Thoracic aorta (tissue), 2 donors: ENCODE results near the gene DKKL1. TPM values are rescaled to one million over a fixed set of nuclear protein-coding genes. Genes with fewer than 3 reads are reported as not detected.

Experiments used
- ATAC-seq: fragments of 150-250 bp; one replicate; pipeline ENCODE4 v1.8.0; 2017; ENCODE audit warnings: low read depth; ENCODE audit not compliant: insufficient number of reproducible peaks, low FRiP score
- DNase-seq: peaks from one replicate; pipeline ENCODE4 v3.0.0-alpha.2; 2020; ENCODE audit warnings: low spot score
- H3K27ac ChIP-seq, 2 donors: fragments of 200-600 bp; sonication (generic); 1 replicate in 1 of 2; 2 replicates in 1 of 2; pipeline ENCODE4 v1.5.1; 2016; ENCODE audit warnings: mild to moderate bottlenecking in 2 of 2, moderate library complexity in 2 of 2
- H3K27me3 ChIP-seq: fragments of 200-600 bp; sonication (generic); replicated peaks from 2 replicates; pipeline ENCODE4 v1.6.0; 2016; ENCODE audit warnings: mild to moderate bottlenecking; ENCODE audit not compliant: insufficient read depth
- H3K36me3 ChIP-seq: fragments of 200-600 bp; sonication (generic); one replicate; pipeline ENCODE4 v1.5.1; 2016
- H3K4me1 ChIP-seq, 2 donors: fragments of 200-600 bp; sonication (generic); 1 replicate in 1 of 2; 2 replicates in 1 of 2; pipeline versions ENCODE4 v1.5.1 to v1.6.0; 2016; ENCODE audit warnings: low read depth in 2 of 2, mild to moderate bottlenecking in 1 of 2; ENCODE audit not compliant: control insufficient read depth in 1 of 2
- H3K4me3 ChIP-seq: fragments of 200-600 bp; sonication (generic); 2 replicates; pipeline ENCODE4 v1.5.1; 2016; ENCODE audit warnings: mild to moderate bottlenecking
- H3K9me3 ChIP-seq: fragments of 200-600 bp; sonication (generic); 2 replicates; pipeline ENCODE4 v1.5.1; 2016
- total RNA-seq, 2 donors: library from RNA; depleted of rRNA; stranded (reverse); fragments of >200 nt; gene quantifications; one replicate each; pipeline versions ENCODE4 v1.1.0 to v1.2.3, GENCODE V29; 2016
- TF ChIP-seq, protein P1 (sequence below): fragments of 200-600 bp; sonication (generic); IDR thresholded peaks from one replicate; pipeline ENCODE4 v1.5.1; 2019; ENCODE audit warnings: antibody characterized with exemption

DKKL1 gene
- total RNA-seq, 2 donors from 2014 or later: 0.95 TPM; not detected in 1

DNA sequence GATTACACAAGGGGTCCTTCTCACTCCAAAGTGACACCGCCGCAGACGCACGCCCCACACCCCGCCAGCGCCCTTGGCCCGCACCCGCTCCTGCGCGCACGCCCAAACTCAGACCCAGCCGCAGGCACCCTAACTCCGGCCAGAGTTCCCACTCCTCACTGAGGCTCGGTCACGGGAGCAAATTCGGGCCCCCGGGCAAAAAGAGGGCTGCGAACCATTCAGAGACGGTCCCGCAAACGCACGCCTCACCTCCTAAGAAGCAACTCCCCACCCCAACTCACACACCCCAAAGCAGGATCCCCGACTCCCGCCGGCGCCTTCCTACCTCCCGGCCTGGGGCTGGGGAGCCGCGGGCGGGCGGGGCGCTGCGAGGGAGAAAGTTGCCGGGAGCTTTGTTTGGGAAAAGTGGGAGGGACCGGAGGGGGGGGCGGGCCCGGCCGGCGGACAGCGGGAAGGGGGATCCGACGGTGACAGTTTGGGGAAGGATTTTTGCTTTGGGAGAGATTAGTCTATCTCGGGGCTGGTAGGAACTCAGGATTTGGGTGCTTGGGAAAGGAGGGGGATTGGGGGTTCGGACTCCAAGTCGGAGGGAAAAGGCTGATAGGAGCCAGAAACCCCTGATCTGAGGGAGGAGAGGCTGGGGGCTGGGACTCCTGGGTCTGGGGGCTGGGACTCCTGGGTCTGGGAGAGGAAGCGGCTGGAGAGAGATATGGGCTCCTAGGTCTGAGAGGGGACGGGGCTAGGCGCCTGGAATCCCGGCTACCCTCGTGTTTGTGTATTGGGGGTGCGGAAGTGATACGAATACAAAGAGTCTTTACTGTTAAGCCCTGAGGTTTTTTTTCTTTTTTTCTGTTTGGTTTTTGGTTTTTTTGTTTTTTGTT, 1.4 kb upstream of the DKKL1 start, which contains the start of gene TEAD2:
Gene TEAD2 (minus strand): TSS at position 369 of the 881 bp plus-strand sequence. CDS start 2,341 bp downstream, outside the sequence.
- DNase-seq (no peak), ATAC-seq (no peak)
- Histone ChIP-seq H3K4me3 (peak within 1 kb of the TSS; percentile 86), H3K36me3 (peaks cover 6% of the 10 kb centered on the region), H3K27me3 (no peaks in the 10 kb centered on the region), H3K4me1 (peaks cover 4 to 6% of the 10 kb centered on the region in 2 donors), H3K9me3 (no peaks in the 10 kb centered on the region), H3K27ac (peak within 1 kb of the TSS; percentile 88 to 89)
- TF ChIP-seq, protein P1, sequence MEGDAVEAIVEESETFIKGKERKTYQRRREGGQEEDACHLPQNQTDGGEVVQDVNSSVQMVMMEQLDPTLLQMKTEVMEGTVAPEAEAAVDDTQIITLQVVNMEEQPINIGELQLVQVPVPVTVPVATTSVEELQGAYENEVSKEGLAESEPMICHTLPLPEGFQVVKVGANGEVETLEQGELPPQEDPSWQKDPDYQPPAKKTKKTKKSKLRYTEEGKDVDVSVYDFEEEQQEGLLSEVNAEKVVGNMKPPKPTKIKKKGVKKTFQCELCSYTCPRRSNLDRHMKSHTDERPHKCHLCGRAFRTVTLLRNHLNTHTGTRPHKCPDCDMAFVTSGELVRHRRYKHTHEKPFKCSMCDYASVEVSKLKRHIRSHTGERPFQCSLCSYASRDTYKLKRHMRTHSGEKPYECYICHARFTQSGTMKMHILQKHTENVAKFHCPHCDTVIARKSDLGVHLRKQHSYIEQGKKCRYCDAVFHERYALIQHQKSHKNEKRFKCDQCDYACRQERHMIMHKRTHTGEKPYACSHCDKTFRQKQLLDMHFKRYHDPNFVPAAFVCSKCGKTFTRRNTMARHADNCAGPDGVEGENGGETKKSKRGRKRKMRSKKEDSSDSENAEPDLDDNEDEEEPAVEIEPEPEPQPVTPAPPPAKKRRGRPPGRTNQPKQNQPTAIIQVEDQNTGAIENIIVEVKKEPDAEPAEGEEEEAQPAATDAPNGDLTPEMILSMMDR: no peak

DNA sequence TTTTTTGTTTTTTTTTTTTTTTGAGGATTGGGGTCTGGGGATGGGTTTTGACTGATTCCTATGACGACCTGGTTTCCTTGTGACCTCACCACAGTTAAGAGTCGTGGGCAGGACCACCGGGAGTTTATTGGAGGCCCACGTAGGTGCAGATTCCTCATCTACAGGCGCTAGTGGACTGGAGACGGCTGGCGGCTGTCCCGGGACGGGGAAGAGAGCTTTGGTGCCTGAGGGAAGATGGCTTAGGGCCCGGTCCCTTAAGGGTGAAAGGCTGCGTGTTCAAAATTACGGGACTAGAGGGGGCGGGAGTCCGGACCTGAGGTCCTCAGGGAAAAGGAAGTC, 779 bp upstream of the DKKL1 start:
- Histone ChIP-seq H3K4me3 (peak overlapping the region; percentile 86), H3K4me1 (peaks cover 4 to 6% of the 10 kb centered on the region in 2 donors), H3K27me3 (no peaks in the 10 kb centered on the region), H3K9me3 (no peaks in the 10 kb centered on the region), H3K27ac (peak overlapping the region; percentile 88 to 89), H3K36me3 (peaks cover 6% of the 10 kb centered on the region)
- TF ChIP-seq, protein P1: no peak
- DNase-seq (no peak), ATAC-seq (peak; percentile 14)

DNA sequence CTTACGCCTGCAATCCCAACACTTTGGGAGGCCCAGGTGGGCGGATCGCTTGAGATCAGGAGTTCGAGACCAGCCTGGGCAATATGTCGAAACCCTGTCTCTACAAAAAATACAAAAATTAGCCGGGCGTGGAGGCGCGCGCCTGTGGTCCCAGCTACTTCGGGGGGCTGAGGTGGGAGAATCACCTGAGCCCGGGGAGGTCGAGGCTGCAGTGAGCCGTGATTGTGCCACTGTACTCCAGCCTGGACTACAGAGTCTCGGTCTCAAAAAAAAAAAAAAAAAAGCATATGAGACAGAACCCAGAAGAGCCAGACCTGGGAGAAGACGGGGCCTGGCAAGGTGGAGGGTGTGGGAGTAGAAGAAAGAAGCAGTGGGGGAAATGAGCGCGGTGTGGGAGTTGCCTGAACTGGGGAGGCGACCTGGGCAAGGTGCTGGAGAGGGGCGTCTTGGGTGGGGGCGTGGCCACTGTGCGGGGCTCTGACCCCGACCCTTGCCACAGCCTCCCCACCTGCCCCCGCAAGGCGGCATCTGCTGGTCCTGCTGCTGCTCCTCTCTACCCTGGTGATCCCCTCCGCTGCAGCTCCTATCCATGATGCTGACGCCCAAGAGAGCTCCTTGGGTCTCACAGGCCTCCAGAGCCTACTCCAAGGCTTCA, 533 bp downstream of the DKKL1 start:
- H3K27me3 ChIP-seq: no peaks in the 10 kb centered on the region
- H3K4me1 ChIP-seq: peaks cover 4 to 6% of the 10 kb centered on the region in 2 donors
- ATAC-seq (no peak), DNase-seq (no peak)
- H3K9me3 ChIP-seq: peaks cover 6% of the 10 kb centered on the region
- H3K36me3 ChIP-seq: peaks cover 1% of the 10 kb centered on the region
- TF ChIP-seq, protein P1: no peak
- H3K27ac ChIP-seq: peak overlapping the region in 1 of 2 donors; percentile 89
- H3K4me3 ChIP-seq: peak overlapping the region; percentile 86

DNA sequence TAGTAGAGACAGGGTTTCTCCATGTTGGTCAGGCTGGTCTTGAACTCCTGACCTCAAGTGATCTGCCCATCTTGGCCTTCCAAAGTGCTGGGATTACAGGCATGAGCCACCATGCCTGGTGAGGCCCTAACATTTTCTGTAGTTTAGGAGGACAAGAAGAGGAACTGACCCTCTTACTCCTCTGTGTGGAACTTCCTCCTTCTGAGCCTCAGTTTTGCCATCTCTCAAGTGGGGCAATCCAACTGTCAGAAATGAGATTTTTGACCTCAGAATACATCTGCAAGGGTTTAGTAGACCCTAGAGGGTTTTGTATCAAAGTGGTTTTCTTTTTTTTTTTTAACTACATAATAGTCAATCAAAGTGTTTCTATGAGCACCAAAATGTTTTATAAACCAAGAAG, 2.4 kb downstream of the DKKL1 start:
- Histone ChIP-seq H3K27ac (no peak overlapping the region), H3K4me1 (peaks cover 4 to 6% of the 10 kb centered on the region in 2 donors), H3K9me3 (peaks cover 14% of the 10 kb centered on the region), H3K36me3 (no peaks in the 10 kb centered on the region), H3K27me3 (no peaks in the 10 kb centered on the region), H3K4me3 (no peak overlapping the region)
- ATAC-seq: no peak
- TF ChIP-seq, protein P1: no peak
- no peak for DNase-seq

DNA sequence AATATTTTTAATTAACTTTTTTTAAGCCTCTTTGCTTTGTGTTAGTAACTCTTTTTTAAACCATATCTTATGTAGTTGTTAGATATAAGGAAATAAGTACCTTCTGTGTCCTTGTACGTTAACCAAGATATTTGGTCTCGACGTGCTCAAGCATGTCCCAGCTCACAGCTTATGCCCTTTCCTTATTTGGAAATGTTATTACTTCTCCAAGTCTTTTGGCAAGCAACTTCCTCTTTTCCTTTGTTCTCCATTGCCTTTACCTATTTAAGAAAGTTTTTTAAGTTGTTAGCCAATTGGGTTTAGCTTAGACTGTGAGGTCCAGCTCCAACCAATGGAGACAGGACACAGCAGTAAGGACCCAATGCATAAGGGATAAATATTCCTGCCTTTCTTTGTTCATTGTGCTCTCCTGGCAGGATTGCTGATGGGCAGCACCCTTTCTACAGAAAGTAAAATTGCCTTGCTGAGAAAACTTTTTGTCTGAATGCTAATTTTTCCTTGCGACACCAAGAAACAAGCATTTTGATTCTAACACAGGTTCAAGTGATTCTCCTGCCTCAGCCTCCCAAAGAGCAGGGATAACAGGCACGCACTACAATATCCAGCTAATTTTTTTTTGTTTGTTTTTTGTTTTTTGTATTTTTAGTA, 5.2 kb downstream of the DKKL1 start:
- Histone ChIP-seq H3K27me3 (no peaks in the 10 kb centered on the region), H3K9me3 (peaks cover 14% of the 10 kb centered on the region), H3K36me3 (no peaks in the 10 kb centered on the region), H3K27ac (no peak overlapping the region), H3K4me3 (no peak overlapping the region), H3K4me1 (peaks cover 0 to 3% of the 10 kb centered on the region in 2 donors)
- TF ChIP-seq, protein P1: no peak
- DNase-seq (no peak), ATAC-seq (no peak)
